ENCODE results near the gene SULF2. TPM values are rescaled to one million over a fixed set of nuclear protein-coding genes. Genes with fewer than 3 reads are reported as not detected.

Gene SULF2
- total RNA-seq, 4 donors from 2014 or later, result 31.5 to 182 (median 94.4) TPM

- no peak for TF ChIP-seq CTCF (IDR thresholded peaks at IDR 0.05)
- no peak for TF ChIP-seq POLR2A (IDR thresholded peaks at IDR 0.05)
- no peaks in the 10 kb centered on the region for H3K9me3 ChIP-seq
- H3K27me3 ChIP-seq, result no peaks in the 10 kb centered on the region
- H3K4me1 ChIP-seq, result peaks cover 0 to 14% (median 0%) of the 10 kb centered on the region in 3 donors
- peaks cover 0 to 82% (median 0%) of the 10 kb centered on the region in 3 donors for H3K36me3 ChIP-seq
- H3K4me3 ChIP-seq, result no peak overlapping the region
- DNase-seq, result no peak
- intact Hi-C loops (cut with DNase I), result no loop called here
- 63 to 67% methylated on average over 11 of the region's 11 CpGs for WGBS, 2 donors
- H3K27ac ChIP-seq, result no peak overlapping the region
These were observed 44.5 kb downstream of the SULF2 start for GRCh38 chr20:47740862-47741184.

- Histone ChIP-seq H3K4me3 (no peak overlapping the region), H3K27me3 (no peaks in the 10 kb centered on the region), H3K36me3 (peaks cover 0 to 86% (median 0%) of the 10 kb centered on the region in 3 donors), H3K9me3 (no peaks in the 10 kb centered on the region), H3K27ac (no peak overlapping the region), H3K4me1 (peaks cover 0 to 14% (median 0%) of the 10 kb centered on the region in 3 donors)
- intact Hi-C loops (cut with DNase I), result no loop called here
- DNase-seq, result no peak
- WGBS, 2 donors, result 70 to 77% methylated on average over 10 of the region's 10 CpGs
- no peak for TF ChIP-seq POLR2A (IDR thresholded peaks at IDR 0.05)
- no peak for TF ChIP-seq CTCF (IDR thresholded peaks at IDR 0.05)
These were observed 45.0 kb downstream of the SULF2 start for GRCh38 chr20:47740121-47740861.

- Histone ChIP-seq H3K36me3 (peaks cover 0 to 86% (median 0%) of the 10 kb centered on the region in 3 donors), H3K27me3 (no peaks in the 10 kb centered on the region), H3K9me3 (no peaks in the 10 kb centered on the region), H3K27ac (no peak overlapping the region), H3K4me3 (no peak overlapping the region), H3K4me1 (peaks cover 0 to 14% (median 0%) of the 10 kb centered on the region in 3 donors)
- WGBS, 2 donors, result 68 to 74% methylated on average over 6 to 9 of the region's 9 CpGs
- intact Hi-C loops (cut with DNase I), result no loop called here
- no peak for TF ChIP-seq POLR2A (IDR thresholded peaks at IDR 0.05)
- TF ChIP-seq CTCF (IDR thresholded peaks at IDR 0.05), result no peak
- DNase-seq, result no peak
These were observed 47.4 kb downstream of the SULF2 start for GRCh38 chr20:47737923-47738322.

GRCh38 chr20:47736570-47737152, 48.6 kb downstream of the SULF2 start:
- TF ChIP-seq CTCF (IDR thresholded peaks at IDR 0.05), result no peak
- TF ChIP-seq POLR2A (IDR thresholded peaks at IDR 0.05), result no peak
- H3K4me1 ChIP-seq, result peaks cover 0 to 8% (median 0%) of the 10 kb centered on the region in 3 donors
- no peaks in the 10 kb centered on the region for H3K27me3 ChIP-seq
- no peak for DNase-seq
- no peak overlapping the region for H3K4me3 ChIP-seq
- peaks cover 0 to 88% (median 0%) of the 10 kb centered on the region in 3 donors for H3K36me3 ChIP-seq
- H3K9me3 ChIP-seq, result no peaks in the 10 kb centered on the region
- H3K27ac ChIP-seq, result no peak overlapping the region
- 94 to 96% methylated on average over 4 to 15 of the region's 26 CpGs for WGBS, 2 donors
- intact Hi-C loops (cut with DNase I), result no loop called here
